Measurements from ENCODE around the gene CST11.
A peak's percentile ranks its signal among the peaks of the same experiment; 100 is the strongest.

CST11 gene

GRCh38 chr20:23408957-23409356 is 43.7 kb downstream of the CST11 start:
- no peak for DNase-seq (ENCODE audit: low read depth)
- TF ChIP-seq CTCF (IDR thresholded peaks at IDR 0.05; ENCODE audit: control insufficient read depth, extremely low read depth, insufficient read depth) = no peak

GRCh38 chr20:23407781-23408464 is 44.8 kb downstream of the CST11 start:
- no peak overlapping the region for H3K4me3 ChIP-seq (ENCODE audit: low read depth, low read length)
- no peak for DNase-seq (ENCODE audit: low read depth)
- TF ChIP-seq CTCF (IDR thresholded peaks at IDR 0.05; ENCODE audit: control insufficient read depth, extremely low read depth, insufficient read depth) = no peak

More at GRCh38 chr20:23408957-23409356, 43.7 kb downstream of the CST11 start:
- H3K4me3 ChIP-seq (ENCODE audit: low read depth, low read length) = no peak overlapping the region

- no peak for DNase-seq (ENCODE audit: low read depth)
- no peak overlapping the region for H3K4me3 ChIP-seq (ENCODE audit: low read depth, low read length)
- TF ChIP-seq CTCF (IDR thresholded peaks at IDR 0.05; ENCODE audit: control insufficient read depth, extremely low read depth, insufficient read depth) = no peak
These were observed 45.8 kb downstream of the CST11 start for GRCh38 chr20:23406880-23407279.

GRCh38 chr20:23404196-23404595 is 48.5 kb downstream of the CST11 start:
- TF ChIP-seq CTCF (IDR thresholded peaks at IDR 0.05; ENCODE audit: control insufficient read depth, extremely low read depth, insufficient read depth) = no peak

GRCh38 chr20:23403751-23404150 is 48.9 kb downstream of the CST11 start:
- DNase-seq (ENCODE audit: low read depth) = no peak
- H3K4me3 ChIP-seq (ENCODE audit: low read depth, low read length) = no peak overlapping the region
- TF ChIP-seq CTCF (IDR thresholded peaks at IDR 0.05; ENCODE audit: control insufficient read depth, extremely low read depth, insufficient read depth) = no peak

More at GRCh38 chr20:23404196-23404595, 48.5 kb downstream of the CST11 start:
- H3K4me3 ChIP-seq (ENCODE audit: low read depth, low read length) = no peak overlapping the region
- DNase-seq (ENCODE audit: low read depth) = peak; percentile 23

GRCh38 chr20:23401051-23401450 is 51.6 kb downstream of the CST11 start:
- TF ChIP-seq CTCF (IDR thresholded peaks at IDR 0.05; ENCODE audit: control insufficient read depth, extremely low read depth, insufficient read depth) = no peak
- no peak overlapping the region for H3K4me3 ChIP-seq (ENCODE audit: low read depth, low read length)
- DNase-seq (ENCODE audit: low read depth) = no peak

Measured in LNCaP clone FGC (cell line).